ENCODE results near the gene TRAK2. TPM values are rescaled to one million over a fixed set of nuclear protein-coding genes. Genes with fewer than 3 reads are reported as not detected.

The TRAK2 gene
- total RNA-seq, 4 donors from 2014 or later = 59.7 to 105 (median 65.2) TPM

GRCh38 chr2:201448061-201448460 is 3.2 kb downstream of the TRAK2 start:
- TF ChIP-seq, protein P1, sequence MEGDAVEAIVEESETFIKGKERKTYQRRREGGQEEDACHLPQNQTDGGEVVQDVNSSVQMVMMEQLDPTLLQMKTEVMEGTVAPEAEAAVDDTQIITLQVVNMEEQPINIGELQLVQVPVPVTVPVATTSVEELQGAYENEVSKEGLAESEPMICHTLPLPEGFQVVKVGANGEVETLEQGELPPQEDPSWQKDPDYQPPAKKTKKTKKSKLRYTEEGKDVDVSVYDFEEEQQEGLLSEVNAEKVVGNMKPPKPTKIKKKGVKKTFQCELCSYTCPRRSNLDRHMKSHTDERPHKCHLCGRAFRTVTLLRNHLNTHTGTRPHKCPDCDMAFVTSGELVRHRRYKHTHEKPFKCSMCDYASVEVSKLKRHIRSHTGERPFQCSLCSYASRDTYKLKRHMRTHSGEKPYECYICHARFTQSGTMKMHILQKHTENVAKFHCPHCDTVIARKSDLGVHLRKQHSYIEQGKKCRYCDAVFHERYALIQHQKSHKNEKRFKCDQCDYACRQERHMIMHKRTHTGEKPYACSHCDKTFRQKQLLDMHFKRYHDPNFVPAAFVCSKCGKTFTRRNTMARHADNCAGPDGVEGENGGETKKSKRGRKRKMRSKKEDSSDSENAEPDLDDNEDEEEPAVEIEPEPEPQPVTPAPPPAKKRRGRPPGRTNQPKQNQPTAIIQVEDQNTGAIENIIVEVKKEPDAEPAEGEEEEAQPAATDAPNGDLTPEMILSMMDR (IDR thresholded peaks at IDR 0.05; ENCODE audit: low read depth) = no peak

DNA sequence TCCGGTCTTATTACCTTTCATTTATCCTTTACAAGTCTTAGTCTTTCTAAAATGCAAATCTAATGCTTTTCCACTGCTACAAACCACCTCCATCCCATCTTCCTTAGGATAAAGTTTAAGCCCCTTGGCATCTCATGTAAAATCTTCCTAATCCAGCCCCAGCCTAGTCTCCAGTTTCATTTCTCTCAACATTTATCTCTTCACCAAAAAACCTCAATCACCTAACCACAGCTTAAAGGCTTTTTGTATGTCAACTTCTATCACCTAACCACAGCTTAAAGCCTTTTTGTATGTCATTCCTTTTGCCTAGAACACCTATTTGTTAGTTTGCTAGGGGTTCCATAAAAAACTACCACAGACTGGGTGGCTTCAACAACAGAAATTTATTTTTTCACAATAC is 4.2 kb downstream of the TRAK2 start:
- TF ChIP-seq, protein P1 (IDR thresholded peaks at IDR 0.05; ENCODE audit: low read depth) = no peak

DNA sequence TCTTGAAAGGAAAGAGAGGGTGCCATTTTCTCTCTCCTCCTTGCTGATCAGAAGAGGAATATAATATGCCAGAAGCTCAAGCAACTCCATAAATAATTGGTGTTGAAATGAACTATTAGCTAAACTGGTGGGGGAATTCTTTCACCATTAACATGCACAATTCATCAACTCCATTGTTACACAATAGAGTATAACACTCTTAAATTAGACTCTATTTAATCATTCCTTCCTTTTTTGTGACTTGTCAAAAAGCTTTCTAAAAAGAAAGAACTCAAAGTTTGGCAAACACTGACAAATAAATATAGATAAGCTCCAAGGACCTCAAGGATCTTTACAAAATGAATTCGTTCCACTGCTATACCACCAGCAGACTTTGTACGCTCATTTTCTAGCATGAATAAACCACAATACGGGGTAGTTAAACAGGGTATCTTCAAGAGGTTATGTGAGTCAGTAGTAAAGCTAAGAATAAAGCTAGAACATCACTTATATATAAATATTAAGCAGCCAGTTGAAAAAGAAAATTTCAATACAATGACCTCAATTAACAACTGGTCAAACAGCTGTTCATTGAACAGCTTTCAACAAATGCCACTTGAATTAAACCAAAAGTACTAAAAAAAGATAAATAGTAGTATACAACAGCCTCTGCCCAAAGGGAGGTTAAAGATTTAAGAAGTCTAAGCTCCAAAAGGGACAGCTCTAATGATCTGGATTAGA is 6.4 kb downstream of the TRAK2 start:
- TF ChIP-seq, protein P1 (IDR thresholded peaks at IDR 0.05; ENCODE audit: low read depth) = no peak

DNA sequence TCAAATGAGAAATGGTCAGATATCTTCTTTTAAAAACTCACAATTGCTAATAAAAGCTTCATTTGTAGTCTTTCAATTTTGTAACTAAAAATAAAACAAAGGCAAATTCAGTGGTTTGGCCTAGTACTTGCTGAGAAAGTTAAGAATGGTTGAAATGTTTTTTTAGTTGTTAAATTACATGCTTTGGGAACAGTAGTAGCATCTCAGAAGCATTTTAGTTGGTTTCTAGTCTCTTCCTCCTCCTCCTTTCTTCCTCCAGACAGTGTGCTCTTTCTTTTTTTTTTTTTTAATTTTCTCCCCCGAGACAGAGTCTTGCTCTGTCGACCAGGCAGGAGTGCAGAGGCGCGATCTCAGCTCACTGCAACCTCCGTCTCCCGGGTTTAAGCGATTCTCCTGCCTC is 9.8 kb downstream of the TRAK2 start:
- TF ChIP-seq, protein P1 (IDR thresholded peaks at IDR 0.05; ENCODE audit: low read depth) = no peak

GRCh38 chr2:201440182-201440581 is 11.1 kb downstream of the TRAK2 start:
- TF ChIP-seq, protein P1 (IDR thresholded peaks at IDR 0.05; ENCODE audit: low read depth) = no peak

DNA sequence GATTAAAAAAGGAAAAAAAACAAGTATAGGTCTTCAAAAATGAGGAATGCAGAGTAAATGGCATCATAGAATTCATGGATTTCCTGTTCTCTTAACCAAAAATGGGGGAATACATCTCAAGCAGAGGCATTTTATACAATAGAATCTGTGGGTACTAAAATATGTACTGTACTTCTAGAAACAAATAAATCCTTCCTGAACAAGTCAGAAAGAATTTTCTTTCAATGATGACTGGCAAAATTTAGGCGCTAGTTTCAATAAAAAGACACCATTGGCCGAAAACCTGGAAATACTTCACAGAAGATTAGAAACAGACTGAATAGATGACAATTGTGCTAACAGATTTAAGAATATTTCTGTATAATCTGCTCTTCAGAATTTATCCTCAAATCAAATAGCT is 15.1 kb downstream of the TRAK2 start:
- TF ChIP-seq, protein P1 (IDR thresholded peaks at IDR 0.05; ENCODE audit: low read depth) = no peak

- TF ChIP-seq, protein P1 (IDR thresholded peaks at IDR 0.05; ENCODE audit: low read depth) = no peak
Measured at GRCh38 chr2:201433394-201433995, 17.8 kb downstream of the TRAK2 start.
